Measurements from ENCODE around the gene MAPKAP1. TPM values are rescaled to one million over a fixed set of nuclear protein-coding genes. Genes with fewer than 3 reads are reported as not detected.
A peak's percentile ranks its signal among the peaks of the same experiment; 100 is the strongest.

The MAPKAP1 gene
- total RNA-seq, 2 experiments from 2014 or later = 58.7 to 63.6 TPM

DNA sequence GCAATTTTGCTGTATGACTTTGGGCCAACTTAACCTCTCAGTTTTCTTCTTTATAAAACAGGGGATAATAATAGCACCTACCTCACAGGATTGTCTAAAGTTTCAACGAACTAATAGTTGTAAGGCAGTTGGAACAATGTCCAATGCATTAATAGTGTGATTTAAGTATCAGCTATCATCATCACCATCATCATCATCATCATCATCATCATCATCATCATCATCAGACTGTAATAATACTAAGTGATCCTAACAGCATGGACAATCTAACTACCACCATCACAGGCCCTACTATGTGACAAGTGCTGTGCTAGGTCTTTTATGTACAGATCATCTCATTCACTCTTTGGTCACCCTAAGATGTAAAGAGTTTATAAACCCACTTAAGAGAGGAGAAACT, 196.0 kb downstream of the MAPKAP1 start:
- Mint-ChIP-seq H3K9me3 (no peaks in the 10 kb centered on the region), H3K4me1 (peaks cover 15% of the 10 kb centered on the region), H3K27me3 (no peaks in the 10 kb centered on the region), H3K36me3 (ENCODE audit: low read depth) (no peaks in the 10 kb centered on the region), H3K4me3 (no peak overlapping the region), H3K27ac (no peak overlapping the region)
- POLR2A ChIA-PET = no interaction called here
- DNase-seq = no peak
- CTCF ChIA-PET = no interaction called here

DNA sequence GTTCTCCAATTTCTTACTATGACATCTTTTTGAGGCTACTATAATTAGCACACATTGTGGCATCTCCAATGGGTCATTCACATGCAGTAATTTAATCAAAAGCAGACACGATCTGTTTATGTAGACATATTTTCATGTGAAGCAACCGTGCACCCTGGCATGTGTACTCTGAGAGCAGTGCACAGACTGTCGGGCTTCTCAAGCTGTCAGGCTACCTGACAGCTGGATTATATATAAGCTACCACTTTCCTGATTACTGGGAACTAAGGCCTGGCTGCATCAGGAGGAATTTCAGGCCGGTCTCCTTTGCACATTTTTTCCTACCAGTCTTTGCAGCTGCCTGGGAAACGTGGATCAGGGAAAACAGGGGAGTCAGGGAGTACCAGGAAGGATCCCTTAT, 197.5 kb downstream of the MAPKAP1 start:
- H3K36me3 Mint-ChIP-seq (ENCODE audit: low read depth) = peaks cover 7% of the 10 kb centered on the region
- ChIA-PET CTCF (interaction anchor here (1.6 kb wide), 2 partner anchors 9 to 101 kb away, joined by 3 to 6 read pairs; no protein-coding TSS in a partner anchor), POLR2A (interaction anchor here (0.6 kb wide), 1 partner anchor 792 kb away, joined by 3 read pairs; no protein-coding TSS in a partner anchor)
- no peak overlapping the region for H3K4me3 Mint-ChIP-seq
- H3K4me1 Mint-ChIP-seq = peaks cover 21% of the 10 kb centered on the region
- H3K27ac Mint-ChIP-seq = no peak overlapping the region
- no peak for DNase-seq
- no peaks in the 10 kb centered on the region for H3K27me3 Mint-ChIP-seq
- H3K9me3 Mint-ChIP-seq = no peaks in the 10 kb centered on the region

DNA sequence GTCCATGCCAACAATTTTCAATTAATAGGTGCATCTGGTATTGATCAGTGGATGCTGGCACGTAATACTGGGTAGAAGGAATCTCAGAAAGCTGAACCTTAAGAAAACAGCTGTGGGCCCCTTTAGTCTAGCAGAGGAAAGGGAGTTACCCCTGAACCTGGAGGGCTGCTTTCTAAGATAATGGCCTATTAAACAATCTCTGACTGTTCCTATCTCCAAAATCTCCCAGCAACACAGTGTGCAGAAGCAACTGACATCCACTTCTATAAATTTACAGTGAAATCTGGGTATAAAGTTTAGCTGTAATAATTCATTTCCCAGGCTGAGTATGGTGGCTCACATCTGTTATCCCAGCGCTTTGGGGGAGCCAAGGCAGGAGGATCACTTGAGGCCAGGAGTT, 198.8 kb downstream of the MAPKAP1 start:
- peaks cover 9% of the 10 kb centered on the region for H3K4me1 Mint-ChIP-seq
- CTCF ChIA-PET = interaction anchor here (0.7 to 1.6 kb wide), 3 partner anchors 10 to 302 kb away, joined by 3 to 6 read pairs (median 3); no protein-coding TSS in a partner anchor
- POLR2A ChIA-PET = no interaction called here
- DNase-seq = no peak
- no peak overlapping the region for H3K27ac Mint-ChIP-seq
- no peaks in the 10 kb centered on the region for H3K27me3 Mint-ChIP-seq
- no peak overlapping the region for H3K4me3 Mint-ChIP-seq
- no peaks in the 10 kb centered on the region for H3K9me3 Mint-ChIP-seq
- H3K36me3 Mint-ChIP-seq (ENCODE audit: low read depth) = peaks cover 8% of the 10 kb centered on the region

DNA sequence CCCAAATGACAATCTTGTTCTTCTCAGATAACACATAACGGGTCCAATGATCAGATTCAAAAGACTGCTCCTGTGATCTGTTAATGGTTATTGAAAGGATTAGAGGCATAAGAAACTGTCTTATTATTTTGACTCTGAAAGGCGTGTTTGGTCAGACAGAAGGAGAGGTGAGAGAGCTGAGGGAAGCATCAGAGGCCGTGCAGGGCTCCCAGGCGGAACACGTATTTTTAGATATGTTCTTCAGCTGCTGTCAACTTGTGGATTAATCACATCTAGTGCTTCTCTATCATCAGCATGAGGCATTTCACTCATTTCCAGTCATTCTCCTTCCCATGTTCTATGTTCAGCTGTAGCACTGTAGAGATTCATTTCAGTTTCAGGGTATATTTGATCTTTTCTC, 199.8 kb downstream of the MAPKAP1 start:
- Mint-ChIP-seq H3K4me1 (peaks cover 8% of the 10 kb centered on the region), H3K27me3 (no peaks in the 10 kb centered on the region), H3K9me3 (no peaks in the 10 kb centered on the region), H3K4me3 (no peak overlapping the region), H3K36me3 (ENCODE audit: low read depth) (peaks cover 13% of the 10 kb centered on the region), H3K27ac (no peak overlapping the region)
- CTCF ChIA-PET = interaction anchor here (0.9 to 1.0 kb wide), 2 partner anchors 12 to 23 kb away, joined by 3 to 4 read pairs; no protein-coding TSS in a partner anchor
- POLR2A ChIA-PET = no interaction called here
- no peak for DNase-seq

DNA sequence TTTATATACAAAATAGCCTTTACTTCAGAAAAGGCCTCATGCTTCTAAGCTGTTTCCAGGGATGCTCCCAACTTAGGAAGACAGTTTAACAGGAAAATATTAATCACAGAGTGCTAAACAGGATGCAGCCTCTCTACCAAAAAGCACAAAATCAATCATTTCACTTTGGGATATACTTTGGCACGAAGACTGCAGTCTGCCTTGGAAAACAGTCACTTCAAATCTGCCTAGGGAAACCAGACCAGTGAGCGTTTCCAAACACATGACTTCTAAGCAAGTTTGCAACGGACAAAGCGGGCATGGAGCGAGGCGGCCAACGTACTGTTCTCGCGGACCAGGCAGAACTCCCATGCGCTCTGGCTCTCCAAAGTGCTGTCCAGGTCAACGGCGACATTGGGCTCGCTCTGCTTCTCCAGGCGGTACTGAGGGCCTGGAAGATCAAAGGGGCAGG, 201.0 kb downstream of the MAPKAP1 start:
- DNase-seq = no peak
- Mint-ChIP-seq H3K27me3 (no peaks in the 10 kb centered on the region), H3K4me1 (peaks cover 8% of the 10 kb centered on the region), H3K27ac (no peak overlapping the region), H3K4me3 (no peak overlapping the region), H3K36me3 (ENCODE audit: low read depth) (peaks cover 16% of the 10 kb centered on the region), H3K9me3 (no peaks in the 10 kb centered on the region)
- CTCF ChIA-PET = no interaction called here
- POLR2A ChIA-PET = no interaction called here

DNA sequence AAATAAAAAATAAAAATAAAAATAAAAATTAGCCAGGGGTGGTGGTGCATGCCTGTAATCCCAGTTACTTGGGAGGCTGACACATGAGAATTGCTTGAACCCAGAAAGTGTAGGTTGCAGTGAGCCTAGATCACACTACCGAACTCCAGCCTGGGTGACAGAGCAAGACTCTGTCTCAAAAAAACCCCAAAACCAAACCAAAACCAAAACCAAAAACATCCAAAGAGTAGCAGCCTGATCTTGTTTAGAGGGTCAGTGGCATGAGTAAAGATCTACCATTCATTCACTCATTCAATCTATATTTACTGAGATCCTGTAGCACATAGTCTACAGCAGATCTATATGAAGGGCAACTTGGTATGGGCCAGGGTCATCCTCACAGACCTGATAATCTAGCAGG, 202.4 kb downstream of the MAPKAP1 start:
- POLR2A ChIA-PET = no interaction called here

DNA sequence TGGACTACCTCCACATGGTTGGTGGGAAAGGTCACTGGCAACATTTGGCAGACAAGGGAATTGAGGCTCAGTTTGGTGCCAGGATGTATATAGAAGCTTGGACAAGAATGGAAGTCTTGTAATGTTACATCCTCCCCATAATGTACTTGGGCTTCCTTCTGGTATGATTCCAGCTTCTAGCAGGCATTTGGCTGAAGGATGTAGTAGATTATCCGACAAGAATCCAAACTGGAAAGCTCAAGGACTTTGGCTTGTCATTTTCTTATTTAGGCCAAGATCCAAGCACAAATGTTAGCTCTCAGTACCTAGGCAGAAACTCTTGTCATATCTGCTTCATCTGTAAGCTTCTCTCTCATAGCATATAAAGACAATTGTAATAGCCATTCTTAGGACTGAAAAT, 209.1 kb downstream of the MAPKAP1 start:
- no peaks in the 10 kb centered on the region for H3K9me3 Mint-ChIP-seq

More for the DNA sequence above, 202.4 kb downstream of the MAPKAP1 start:
- no peak overlapping the region for H3K4me3 Mint-ChIP-seq
- H3K36me3 Mint-ChIP-seq (ENCODE audit: low read depth) = peaks cover 19% of the 10 kb centered on the region
- H3K9me3 Mint-ChIP-seq = no peaks in the 10 kb centered on the region
- H3K27ac Mint-ChIP-seq = peak overlapping the region; percentile 63
- peaks cover 8% of the 10 kb centered on the region for H3K4me1 Mint-ChIP-seq
- no peaks in the 10 kb centered on the region for H3K27me3 Mint-ChIP-seq
- no peak for DNase-seq
- CTCF ChIA-PET = no interaction called here

DNA sequence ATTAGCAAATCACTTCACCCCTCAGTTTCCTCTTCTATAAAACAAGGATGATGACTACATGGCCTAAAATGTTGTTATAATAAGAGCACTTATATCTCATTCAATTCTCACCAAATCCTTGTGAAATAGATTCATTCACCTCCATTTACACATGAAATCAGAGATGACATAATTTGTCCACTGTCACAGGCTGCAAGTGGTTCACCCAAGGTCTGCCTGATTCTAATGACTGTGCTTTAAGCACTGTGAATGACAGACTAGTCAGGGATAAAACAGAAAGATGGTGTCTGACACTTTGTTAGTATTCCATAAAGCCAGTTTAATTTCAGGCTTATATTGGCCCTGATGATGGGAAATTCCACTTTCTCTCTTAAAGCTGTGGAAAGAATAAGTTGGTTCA, 209.5 kb downstream of the MAPKAP1 start:
- no peaks in the 10 kb centered on the region for H3K4me1 Mint-ChIP-seq
- H3K27ac Mint-ChIP-seq = no peak overlapping the region
- DNase-seq = no peak
- CTCF ChIA-PET = no interaction called here
- H3K9me3 Mint-ChIP-seq = no peaks in the 10 kb centered on the region
- no peak overlapping the region for H3K4me3 Mint-ChIP-seq
- POLR2A ChIA-PET = no interaction called here
- no peaks in the 10 kb centered on the region for H3K27me3 Mint-ChIP-seq
- peaks cover 7% of the 10 kb centered on the region for H3K36me3 Mint-ChIP-seq (ENCODE audit: low read depth)

More for the DNA sequence above, 209.1 kb downstream of the MAPKAP1 start:
- Mint-ChIP-seq H3K27me3 (no peaks in the 10 kb centered on the region), H3K27ac (no peak overlapping the region), H3K36me3 (ENCODE audit: low read depth) (peaks cover 9% of the 10 kb centered on the region), H3K4me3 (no peak overlapping the region), H3K4me1 (no peaks in the 10 kb centered on the region)
- POLR2A ChIA-PET = no interaction called here
- no peak for DNase-seq
- CTCF ChIA-PET = no interaction called here

DNA sequence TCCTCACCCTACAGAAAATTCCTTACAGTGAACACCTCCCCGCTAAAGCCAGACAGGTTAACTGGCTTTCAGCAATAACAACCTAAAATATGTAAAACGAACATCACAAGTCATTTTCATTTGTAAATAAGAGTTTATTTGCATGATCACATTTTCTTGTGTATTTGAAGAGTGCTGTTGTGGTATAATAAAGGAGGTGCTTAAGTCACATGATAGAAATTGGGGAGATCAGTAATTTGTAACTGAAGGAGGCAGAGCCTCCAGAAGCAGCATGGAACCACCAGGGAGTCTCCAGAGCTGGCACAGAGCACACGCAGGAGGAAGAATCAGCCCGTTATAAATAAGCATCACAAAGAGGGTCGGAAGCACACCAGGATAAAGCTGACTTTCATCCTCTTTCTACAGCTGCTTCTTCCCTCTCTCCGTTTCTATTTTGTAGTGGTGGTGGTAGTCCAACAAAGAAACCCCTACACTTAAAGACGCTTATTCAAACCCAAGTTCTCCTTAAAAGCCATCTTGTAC, 210.6 kb downstream of the MAPKAP1 start:
- Mint-ChIP-seq H3K4me3 (no peak overlapping the region), H3K9me3 (no peaks in the 10 kb centered on the region), H3K36me3 (ENCODE audit: low read depth) (peaks cover 4% of the 10 kb centered on the region), H3K4me1 (no peaks in the 10 kb centered on the region), H3K27me3 (no peaks in the 10 kb centered on the region), H3K27ac (no peak overlapping the region)
- DNase-seq = no peak
- ChIA-PET CTCF (no interaction called here), POLR2A (no interaction called here)

DNA sequence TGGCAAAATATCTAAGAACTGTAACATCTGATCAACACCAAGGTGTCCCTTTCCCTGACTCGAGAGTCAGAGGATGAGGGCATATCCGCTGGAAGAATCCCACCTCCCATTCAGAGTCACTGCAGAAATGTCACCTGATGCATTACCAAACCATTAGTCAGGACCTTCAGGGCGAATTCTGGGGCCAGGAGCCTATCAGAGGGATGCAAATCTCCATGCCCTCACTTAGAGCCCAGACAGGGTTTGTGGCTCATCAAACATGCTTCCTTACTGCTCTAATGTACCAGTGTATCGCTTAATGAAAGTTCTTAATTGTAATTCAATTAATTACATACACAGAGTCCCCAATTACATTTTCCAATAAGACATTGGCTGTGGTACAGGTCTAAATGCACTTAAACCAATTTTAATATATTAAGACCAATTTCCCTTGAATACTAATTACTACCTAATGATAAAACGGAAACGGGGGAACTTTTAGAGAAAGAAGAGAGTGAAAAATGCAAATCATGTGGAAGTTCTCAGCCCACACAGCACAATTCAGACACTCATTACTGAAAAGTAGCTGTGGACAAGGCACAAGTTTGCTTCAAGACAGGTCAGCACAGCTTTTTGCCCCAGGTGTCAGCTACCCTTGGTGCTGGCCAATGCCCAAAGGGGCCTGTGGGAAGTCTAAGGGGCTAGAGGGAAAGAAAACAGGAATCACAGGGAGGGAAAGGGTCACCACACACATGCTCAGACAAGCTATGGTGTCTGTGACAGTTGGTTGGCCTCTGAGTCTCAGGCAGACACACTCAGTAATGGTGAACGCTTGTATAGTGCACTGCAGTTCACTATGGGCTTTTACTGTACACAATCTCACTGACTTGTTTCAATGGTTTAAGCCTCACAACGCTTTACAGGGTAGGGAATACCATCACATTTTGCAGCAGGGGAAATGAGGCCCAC, 211.6 kb downstream of the MAPKAP1 start:
- no peaks in the 10 kb centered on the region for H3K27me3 Mint-ChIP-seq
- no peak overlapping the region for H3K4me3 Mint-ChIP-seq
- no peaks in the 10 kb centered on the region for H3K4me1 Mint-ChIP-seq
- no peaks in the 10 kb centered on the region for H3K36me3 Mint-ChIP-seq (ENCODE audit: low read depth)
- ChIA-PET POLR2A (no interaction called here), CTCF (no interaction called here)
- no peak overlapping the region for H3K27ac Mint-ChIP-seq
- H3K9me3 Mint-ChIP-seq = no peaks in the 10 kb centered on the region
- DNase-seq = no peak

DNA sequence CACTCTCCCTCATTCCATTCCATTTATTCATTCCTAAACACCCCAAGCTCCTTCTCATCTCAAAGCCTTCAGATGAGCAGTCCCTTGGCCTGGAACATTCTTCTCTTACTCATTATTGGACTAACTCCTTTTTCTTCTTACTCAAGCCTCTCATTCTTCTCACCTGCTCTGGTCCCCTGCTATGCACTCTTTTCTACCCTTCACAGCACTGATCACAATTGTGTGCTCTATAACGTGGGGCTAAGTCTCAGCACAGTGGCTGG, 212.4 kb downstream of the MAPKAP1 start:
- ChIA-PET POLR2A (no interaction called here), CTCF (no interaction called here)
- no peak for DNase-seq
- Mint-ChIP-seq H3K4me1 (no peaks in the 10 kb centered on the region), H3K36me3 (ENCODE audit: low read depth) (no peaks in the 10 kb centered on the region), H3K27me3 (no peaks in the 10 kb centered on the region), H3K4me3 (no peak overlapping the region), H3K9me3 (no peaks in the 10 kb centered on the region), H3K27ac (no peak overlapping the region)

DNA sequence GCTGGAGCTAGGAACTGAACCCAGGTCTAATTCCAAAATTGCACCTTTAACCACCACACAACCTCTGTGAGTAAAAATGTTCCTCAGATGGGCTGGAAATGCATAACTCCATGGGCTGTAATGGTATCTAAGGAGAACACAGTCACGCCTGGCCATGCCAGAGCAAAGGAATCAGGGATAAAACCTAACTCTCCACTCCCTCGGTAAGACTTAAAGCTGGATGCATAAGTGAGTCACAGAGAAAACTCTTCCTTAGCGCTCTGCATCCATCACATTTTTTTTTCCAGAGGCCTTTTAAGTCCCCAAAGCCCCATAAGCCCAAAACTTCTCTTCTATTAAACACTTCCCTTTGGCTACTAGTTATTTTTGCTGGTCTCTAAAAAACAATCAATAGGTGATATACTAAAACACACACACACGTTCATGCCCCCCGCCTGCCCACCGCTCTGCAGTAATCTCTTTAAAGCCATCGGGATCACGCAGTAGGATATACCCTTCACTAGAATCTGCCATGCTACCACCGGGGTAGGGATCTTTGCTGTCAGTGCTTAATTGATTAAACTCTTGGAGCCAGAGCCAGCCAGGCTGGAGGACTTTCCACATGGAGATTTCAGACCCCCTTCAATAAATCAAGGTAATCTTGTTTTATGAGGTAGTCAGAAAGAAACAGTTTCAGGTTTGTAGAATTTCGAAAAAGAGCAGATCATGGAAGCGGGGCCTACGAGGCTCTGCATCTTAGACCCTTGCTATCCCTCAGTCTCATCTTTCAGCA, 212.9 kb downstream of the MAPKAP1 start:
- Mint-ChIP-seq H3K9me3 (no peaks in the 10 kb centered on the region), H3K36me3 (ENCODE audit: low read depth) (no peaks in the 10 kb centered on the region), H3K4me1 (no peaks in the 10 kb centered on the region), H3K4me3 (no peak overlapping the region), H3K27ac (no peak overlapping the region), H3K27me3 (no peaks in the 10 kb centered on the region)
- ChIA-PET CTCF (no interaction called here), POLR2A (no interaction called here)
- no peak for DNase-seq

DNA sequence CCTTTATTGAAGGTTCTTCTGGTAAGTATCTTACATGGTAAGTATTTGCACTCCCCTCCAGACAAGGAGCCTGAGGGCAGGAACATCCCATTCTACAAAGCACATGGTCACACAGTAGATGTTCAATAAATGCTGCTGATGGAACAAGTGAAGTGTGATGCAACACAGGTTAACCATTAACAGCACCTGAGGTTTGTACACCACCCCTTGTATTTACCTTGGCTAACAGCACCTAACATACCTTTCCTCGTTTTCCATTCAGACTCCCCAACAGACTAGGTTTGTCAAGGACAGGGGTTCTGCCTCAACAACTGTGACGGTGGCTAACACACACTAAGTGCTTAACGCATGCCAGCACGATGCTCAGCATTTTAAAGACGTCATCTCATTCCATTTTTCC, 213.6 kb downstream of the MAPKAP1 start:
- DNase-seq = no peak
- Mint-ChIP-seq H3K36me3 (ENCODE audit: low read depth) (no peaks in the 10 kb centered on the region), H3K9me3 (no peaks in the 10 kb centered on the region), H3K4me3 (no peak overlapping the region), H3K27me3 (no peaks in the 10 kb centered on the region), H3K27ac (no peak overlapping the region), H3K4me1 (no peaks in the 10 kb centered on the region)
- POLR2A ChIA-PET = no interaction called here
- CTCF ChIA-PET = no interaction called here

All from activated CD4-positive, alpha-beta T cell treated with anti-CD3 and anti-CD28 coated beads, Interleukin-2, amount 10 ng/mL, durations not matched to agents 7 days and 5 days (primary cell).